ENCODE measurements around the gene FBXW8. TPM values are rescaled to one million over a fixed set of nuclear protein-coding genes. Genes with fewer than 3 reads are reported as not detected.

Gene FBXW8
- polyA plus RNA-seq, 1 donor (not counting 4 experiments of a cell fraction or from before 2014, with no cell fraction given) = 5.0 TPM

DNA sequence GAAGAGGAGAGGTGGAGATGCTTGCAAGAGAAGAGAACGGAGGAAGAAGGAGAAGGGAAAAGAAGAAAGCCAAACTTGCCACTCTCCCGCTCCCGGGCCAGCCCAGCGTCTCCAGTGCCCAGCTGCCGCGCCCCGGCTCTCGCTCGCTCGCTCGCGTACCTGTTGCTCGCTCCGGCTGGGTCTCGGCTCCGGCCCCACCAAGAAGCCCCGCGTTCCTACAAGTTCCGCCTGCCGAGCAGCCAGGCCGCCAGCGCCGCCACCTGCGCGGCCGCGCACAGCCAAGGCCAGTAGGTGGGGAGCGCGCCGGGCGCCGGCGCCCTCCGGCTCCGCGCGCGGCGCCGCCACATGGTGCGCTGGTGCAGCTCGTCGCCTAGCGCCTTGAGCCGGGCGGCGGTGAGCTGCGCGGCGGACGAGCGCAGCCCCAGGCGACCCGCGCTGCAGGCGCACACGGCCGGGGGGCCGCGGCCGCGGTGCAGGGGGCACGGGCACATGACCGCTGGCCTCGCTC lies 29.9 kb upstream of the FBXW8 start:
- H3K9me3 ChIP-seq (ENCODE audit: control insufficient read depth, low read depth, low read length) = no peaks in the 10 kb centered on the region
- DNase-seq (ENCODE audit: low read depth, low spot score) (no peak), FAIRE-seq (no peak)
- H3K9me1 ChIP-seq (ENCODE audit: control insufficient read depth, extremely low read depth, insufficient read depth, low read length) = no peaks in the 10 kb centered on the region
- dilution Hi-C loops (cut with MboI; ENCODE audit: extremely low pct_ligation_motif_present, low sequenced_read_pairs) = no loop called here
- TF ChIP-seq, protein P1, sequence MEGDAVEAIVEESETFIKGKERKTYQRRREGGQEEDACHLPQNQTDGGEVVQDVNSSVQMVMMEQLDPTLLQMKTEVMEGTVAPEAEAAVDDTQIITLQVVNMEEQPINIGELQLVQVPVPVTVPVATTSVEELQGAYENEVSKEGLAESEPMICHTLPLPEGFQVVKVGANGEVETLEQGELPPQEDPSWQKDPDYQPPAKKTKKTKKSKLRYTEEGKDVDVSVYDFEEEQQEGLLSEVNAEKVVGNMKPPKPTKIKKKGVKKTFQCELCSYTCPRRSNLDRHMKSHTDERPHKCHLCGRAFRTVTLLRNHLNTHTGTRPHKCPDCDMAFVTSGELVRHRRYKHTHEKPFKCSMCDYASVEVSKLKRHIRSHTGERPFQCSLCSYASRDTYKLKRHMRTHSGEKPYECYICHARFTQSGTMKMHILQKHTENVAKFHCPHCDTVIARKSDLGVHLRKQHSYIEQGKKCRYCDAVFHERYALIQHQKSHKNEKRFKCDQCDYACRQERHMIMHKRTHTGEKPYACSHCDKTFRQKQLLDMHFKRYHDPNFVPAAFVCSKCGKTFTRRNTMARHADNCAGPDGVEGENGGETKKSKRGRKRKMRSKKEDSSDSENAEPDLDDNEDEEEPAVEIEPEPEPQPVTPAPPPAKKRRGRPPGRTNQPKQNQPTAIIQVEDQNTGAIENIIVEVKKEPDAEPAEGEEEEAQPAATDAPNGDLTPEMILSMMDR (optimal IDR thresholded peaks at IDR 0.05 in 1 of 3, IDR thresholded peaks at IDR 0.05 in 1 of 3, conservative IDR thresholded peaks at IDR 0.05 in 1 of 3; ENCODE audit: extremely low read depth in 1 of 3, insufficient read depth in 2 of 3, low read length in 3 of 3) = peak in 1 of 3 experiments; percentile 42
- TF ChIP-seq EZH2 (IDR thresholded peaks at IDR 0.05; ENCODE audit: low read length) = no peak
- H3K4me3 ChIP-seq (ENCODE audit: control insufficient read depth in 2 of 3, extremely low read depth in 1 of 3, insufficient read depth in 2 of 3, low read depth in 1 of 3, low read length in 3 of 3) = peak overlapping the region; percentile 15 to 51 (median 43)
- H3K79me2 ChIP-seq (ENCODE audit: control insufficient read depth, insufficient read depth, low read length) = no peaks in the 10 kb centered on the region
- H3K9ac ChIP-seq (ENCODE audit: control insufficient read depth, extremely low read depth, insufficient read depth, low read length) = no peak overlapping the region
- H3K27me3 ChIP-seq (ENCODE audit: control insufficient read depth, extremely low read depth, insufficient read depth, low read length) = peaks cover 49% of the 10 kb centered on the region
- H3K4me2 ChIP-seq (ENCODE audit: control insufficient read depth, extremely low read depth, insufficient read depth, low read depth, low read length) = peak overlapping the region; percentile 86
- H3K4me1 ChIP-seq (ENCODE audit: control insufficient read depth, extremely low read depth, insufficient read depth, low read length) = peaks cover 11% of the 10 kb centered on the region
- H3K27ac ChIP-seq (ENCODE audit: control insufficient read depth, insufficient read depth, low read length) = no peak overlapping the region
- no peaks in the 10 kb centered on the region for H4K20me1 ChIP-seq (ENCODE audit: control insufficient read depth, extremely low read depth, insufficient read depth, low read length)
- H3K36me3 ChIP-seq (ENCODE audit: control insufficient read depth in 2 of 2, extremely low read depth in 1 of 2, insufficient read depth in 2 of 2, low read length in 2 of 2) = no peaks in the 10 kb centered on the region
- H2AFZ ChIP-seq (ENCODE audit: control insufficient read depth, low read length) = no peak overlapping the region

DNA sequence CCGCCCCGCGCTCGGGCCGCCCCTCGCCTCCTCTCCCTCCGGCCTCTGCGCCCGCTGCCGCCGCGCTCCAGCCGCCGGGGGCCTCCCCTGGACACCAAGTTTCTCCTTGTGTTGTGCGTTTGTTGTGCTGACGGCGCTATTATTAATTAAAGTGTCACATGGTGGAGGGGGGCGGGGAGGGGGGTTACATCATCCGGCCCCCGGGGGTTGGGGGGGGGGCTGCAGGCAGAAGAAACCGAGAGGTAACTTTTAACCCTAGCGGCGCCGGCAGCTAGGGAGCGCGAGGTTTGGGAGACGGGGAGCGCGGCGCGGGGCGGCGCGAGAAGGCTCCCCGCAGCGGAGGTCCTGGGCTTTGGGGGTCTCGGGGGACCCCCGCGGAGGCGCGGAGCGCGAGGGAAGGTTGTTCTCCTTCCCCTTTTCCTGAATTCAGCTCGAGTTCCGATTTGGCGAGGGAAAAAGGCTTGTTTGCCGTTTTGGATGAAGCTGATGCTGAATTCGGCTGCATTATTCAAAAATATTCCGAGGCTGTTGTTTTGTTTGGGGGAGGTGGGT lies 29.3 kb upstream of the FBXW8 start, which contains the start of gene HRK:
Gene HRK (minus strand): TSS at position 117 of the 552 bp plus-strand sequence. CDS start 134 bp downstream, outside the sequence.
- no peak within 1 kb of the TSS for H3K9ac ChIP-seq (ENCODE audit: control insufficient read depth, extremely low read depth, insufficient read depth, low read length)
- H4K20me1 ChIP-seq (ENCODE audit: control insufficient read depth, extremely low read depth, insufficient read depth, low read length) = no peaks in the 10 kb centered on the region
- peak within 1 kb of the TSS; percentile 15 to 51 (median 43) for H3K4me3 ChIP-seq (ENCODE audit: control insufficient read depth in 2 of 3, extremely low read depth in 1 of 3, insufficient read depth in 2 of 3, low read depth in 1 of 3, low read length in 3 of 3)
- H3K27me3 ChIP-seq (ENCODE audit: control insufficient read depth, extremely low read depth, insufficient read depth, low read length) = peaks cover 45% of the 10 kb centered on the region
- no peaks in the 10 kb centered on the region for H3K79me2 ChIP-seq (ENCODE audit: control insufficient read depth, insufficient read depth, low read length)
- no peak for FAIRE-seq
- no peaks in the 10 kb centered on the region for H3K36me3 ChIP-seq (ENCODE audit: control insufficient read depth in 2 of 2, extremely low read depth in 1 of 2, insufficient read depth in 2 of 2, low read length in 2 of 2)
- H3K9me1 ChIP-seq (ENCODE audit: control insufficient read depth, extremely low read depth, insufficient read depth, low read length) = no peaks in the 10 kb centered on the region
- H3K4me1 ChIP-seq (ENCODE audit: control insufficient read depth, extremely low read depth, insufficient read depth, low read length) = peaks cover 11% of the 10 kb centered on the region
- H2AFZ ChIP-seq (ENCODE audit: control insufficient read depth, low read length) = no peak within 1 kb of the TSS
- dilution Hi-C loops (cut with MboI; ENCODE audit: extremely low pct_ligation_motif_present, low sequenced_read_pairs) = no loop called here
- H3K27ac ChIP-seq (ENCODE audit: control insufficient read depth, insufficient read depth, low read length) = no peak within 1 kb of the TSS
- no peak for DNase-seq (ENCODE audit: low read depth, low spot score)
- TF ChIP-seq EZH2 (IDR thresholded peaks at IDR 0.05; ENCODE audit: low read length) = peak; percentile 34
- TF ChIP-seq, protein P1 (optimal IDR thresholded peaks at IDR 0.05 in 1 of 3, IDR thresholded peaks at IDR 0.05 in 1 of 3, conservative IDR thresholded peaks at IDR 0.05 in 1 of 3; ENCODE audit: extremely low read depth in 1 of 3, insufficient read depth in 2 of 3, low read length in 3 of 3) = no peak
- peak within 1 kb of the TSS; percentile 86 for H3K4me2 ChIP-seq (ENCODE audit: control insufficient read depth, extremely low read depth, insufficient read depth, low read depth, low read length)
- no peaks in the 10 kb centered on the region for H3K9me3 ChIP-seq (ENCODE audit: control insufficient read depth, low read depth, low read length)

Data from keratinocyte (primary cell).